Measurements from ENCODE around the gene COX6A2. TPM values are rescaled to one million over a fixed set of nuclear protein-coding genes. Genes with fewer than 3 reads are reported as not detected.

COX6A2 gene
- total RNA-seq = not detected

GRCh38 chr16:31428279-31428597 is at the start of gene COX6A2:
COX6A2 (minus strand) TSS chr16:31428360; CDS start chr16:31428325, 35 bp downstream.
- ATAC-seq = no peak
- peaks cover 5% of the 10 kb centered on the region for H3K4me1 Mint-ChIP-seq (ENCODE audit: low read depth)
- peaks cover 14% of the 10 kb centered on the region for H3K27me3 Mint-ChIP-seq (ENCODE audit: low read depth)
- DNase-seq = no peak
- H3K36me3 Mint-ChIP-seq (ENCODE audit: insufficient read depth) = no peaks in the 10 kb centered on the region
- H3K4me3 Mint-ChIP-seq = no peak within 1 kb of the TSS
- H3K9me3 Mint-ChIP-seq = no peaks in the 10 kb centered on the region

- Mint-ChIP-seq H3K36me3 (ENCODE audit: insufficient read depth) (no peaks in the 10 kb centered on the region), H3K4me1 (ENCODE audit: low read depth) (peaks cover 16% of the 10 kb centered on the region), H3K9me3 (no peaks in the 10 kb centered on the region), H3K4me3 (peak overlapping the region; percentile 75), H3K27me3 (ENCODE audit: low read depth) (peaks cover 10% of the 10 kb centered on the region)
- DNase-seq = no peak
- ATAC-seq = peak; percentile 38 to 42
Observed at GRCh38 chr16:31477220-31478216, 49.4 kb upstream of the COX6A2 start.

GRCh38 chr16:31476303-31477219 is 48.4 kb upstream of the COX6A2 start:
- no peaks in the 10 kb centered on the region for H3K9me3 Mint-ChIP-seq
- no peaks in the 10 kb centered on the region for H3K36me3 Mint-ChIP-seq (ENCODE audit: insufficient read depth)
- H3K27me3 Mint-ChIP-seq (ENCODE audit: low read depth) = peaks cover 12% of the 10 kb centered on the region
- ATAC-seq = peak; percentile 88 to 92
- peak overlapping the region; percentile 79 for H3K4me3 Mint-ChIP-seq
- DNase-seq = peak; percentile 91
- H3K4me1 Mint-ChIP-seq (ENCODE audit: low read depth) = peaks cover 18% of the 10 kb centered on the region

GRCh38 chr16:31475946-31476302 is 47.8 kb upstream of the COX6A2 start:
- H3K4me3 Mint-ChIP-seq = peak overlapping the region; percentile 79
- no peaks in the 10 kb centered on the region for H3K9me3 Mint-ChIP-seq
- ATAC-seq (no peak), DNase-seq (no peak)
- H3K4me1 Mint-ChIP-seq (ENCODE audit: low read depth) = peaks cover 20% of the 10 kb centered on the region
- H3K27me3 Mint-ChIP-seq (ENCODE audit: low read depth) = peaks cover 12% of the 10 kb centered on the region
- H3K36me3 Mint-ChIP-seq (ENCODE audit: insufficient read depth) = no peaks in the 10 kb centered on the region

GRCh38 chr16:31474773-31475738 is 46.9 kb upstream of the COX6A2 start:
- peaks cover 12% of the 10 kb centered on the region for H3K27me3 Mint-ChIP-seq (ENCODE audit: low read depth)
- DNase-seq = no peak
- no peaks in the 10 kb centered on the region for H3K9me3 Mint-ChIP-seq
- no peak for ATAC-seq
- H3K36me3 Mint-ChIP-seq (ENCODE audit: insufficient read depth) = no peaks in the 10 kb centered on the region
- peaks cover 20% of the 10 kb centered on the region for H3K4me1 Mint-ChIP-seq (ENCODE audit: low read depth)
- H3K4me3 Mint-ChIP-seq = no peak overlapping the region

GRCh38 chr16:31474173-31474714 is 46.1 kb upstream of the COX6A2 start:
- DNase-seq (no peak), ATAC-seq (no peak)
- no peak overlapping the region for H3K4me3 Mint-ChIP-seq
- peaks cover 20% of the 10 kb centered on the region for H3K4me1 Mint-ChIP-seq (ENCODE audit: low read depth)
- H3K27me3 Mint-ChIP-seq (ENCODE audit: low read depth) = peaks cover 12% of the 10 kb centered on the region
- no peaks in the 10 kb centered on the region for H3K9me3 Mint-ChIP-seq
- H3K36me3 Mint-ChIP-seq (ENCODE audit: insufficient read depth) = no peaks in the 10 kb centered on the region

- Mint-ChIP-seq H3K4me3 (no peak overlapping the region), H3K4me1 (ENCODE audit: low read depth) (peaks cover 20% of the 10 kb centered on the region), H3K27me3 (ENCODE audit: low read depth) (peaks cover 12% of the 10 kb centered on the region), H3K9me3 (no peaks in the 10 kb centered on the region), H3K36me3 (ENCODE audit: insufficient read depth) (no peaks in the 10 kb centered on the region)
- ATAC-seq (no peak), DNase-seq (no peak)
Observed at GRCh38 chr16:31473264-31473984, 45.3 kb upstream of the COX6A2 start.

GRCh38 chr16:31472709-31473203 is 44.6 kb upstream of the COX6A2 start:
- H3K4me3 Mint-ChIP-seq = peak overlapping the region; percentile 46
- peaks cover 16% of the 10 kb centered on the region for H3K4me1 Mint-ChIP-seq (ENCODE audit: low read depth)
- ATAC-seq (peak in 1 of 2 donors; percentile 24), DNase-seq (no peak)
- H3K36me3 Mint-ChIP-seq (ENCODE audit: insufficient read depth) = no peaks in the 10 kb centered on the region
- H3K27me3 Mint-ChIP-seq (ENCODE audit: low read depth) = peaks cover 12% of the 10 kb centered on the region
- no peaks in the 10 kb centered on the region for H3K9me3 Mint-ChIP-seq

GRCh38 chr16:31471875-31472708 is 43.9 kb upstream of the COX6A2 start, which contains the start of gene TGFB1I1:
TGFB1I1 (plus strand) TSS chr16:31472152; CDS start chr16:31472189, 37 bp downstream.
- H3K9me3 Mint-ChIP-seq = no peaks in the 10 kb centered on the region
- H3K27me3 Mint-ChIP-seq (ENCODE audit: low read depth) = peaks cover 12% of the 10 kb centered on the region
- H3K4me1 Mint-ChIP-seq (ENCODE audit: low read depth) = peaks cover 17% of the 10 kb centered on the region
- H3K36me3 Mint-ChIP-seq (ENCODE audit: insufficient read depth) = peaks cover 1% of the 10 kb centered on the region
- peak within 1 kb of the TSS; percentile 46 for H3K4me3 Mint-ChIP-seq
- DNase-seq (no peak), ATAC-seq (no peak)

- Mint-ChIP-seq H3K9me3 (no peaks in the 10 kb centered on the region), H3K4me3 (no peak overlapping the region), H3K36me3 (ENCODE audit: insufficient read depth) (peaks cover 6% of the 10 kb centered on the region), H3K4me1 (ENCODE audit: low read depth) (peaks cover 19% of the 10 kb centered on the region), H3K27me3 (ENCODE audit: low read depth) (peaks cover 12% of the 10 kb centered on the region)
- DNase-seq = no peak
- ATAC-seq = no peak
Observed at GRCh38 chr16:31471241-31471874, 43.2 kb upstream of the COX6A2 start.

GRCh38 chr16:31470615-31471014 is 42.5 kb upstream of the COX6A2 start:
- Mint-ChIP-seq H3K27me3 (ENCODE audit: low read depth) (peaks cover 12% of the 10 kb centered on the region), H3K4me1 (ENCODE audit: low read depth) (peaks cover 15% of the 10 kb centered on the region), H3K36me3 (ENCODE audit: insufficient read depth) (peaks cover 6% of the 10 kb centered on the region)

GRCh38 chr16:31467858-31468257 is 39.7 kb upstream of the COX6A2 start:
- H3K4me3 Mint-ChIP-seq = no peak overlapping the region
- peaks cover 13% of the 10 kb centered on the region for H3K4me1 Mint-ChIP-seq (ENCODE audit: low read depth)
- peaks cover 20% of the 10 kb centered on the region for H3K36me3 Mint-ChIP-seq (ENCODE audit: insufficient read depth)
- ATAC-seq = no peak
- no peak for DNase-seq
- H3K9me3 Mint-ChIP-seq = no peaks in the 10 kb centered on the region
- H3K27me3 Mint-ChIP-seq (ENCODE audit: low read depth) = peaks cover 6% of the 10 kb centered on the region

More at GRCh38 chr16:31470615-31471014, 42.5 kb upstream of the COX6A2 start:
- ATAC-seq (no peak), DNase-seq (no peak)
- no peaks in the 10 kb centered on the region for H3K9me3 Mint-ChIP-seq
- no peak overlapping the region for H3K4me3 Mint-ChIP-seq

All from activated T-cell treated with anti-CD3 and anti-CD28 coated beads, Interleukin-2, amount 50 U/mL, for 4 hours (primary cell).